Ishikawa (cell line): ENCODE data around the gene ZSWIM4.

Experiments used
- CEBPB ChIP-seq: IDR thresholded peaks from 2 replicates; pipeline ENCODE4 v1.6.1; 2012
- CREB1 ChIP-seq: IDR thresholded peaks from 2 replicates; pipeline ENCODE4 v1.6.1; 2012; ENCODE audit warnings: low read depth
- EP300 ChIP-seq: IDR thresholded peaks from 2 replicates; pipeline ENCODE4 v1.6.1; 2012; ENCODE audit warnings: borderline replicate concordance
- FOXM1 ChIP-seq: IDR thresholded peaks from 2 replicates; pipeline ENCODE4 v1.6.1; 2012; ENCODE audit warnings: low read depth, borderline replicate concordance
- MAX ChIP-seq: IDR thresholded peaks from 2 replicates; pipeline ENCODE4 v1.6.1; 2012
- RAD21 ChIP-seq: IDR thresholded peaks from 2 replicates; pipeline ENCODE4 v1.6.1; 2012; ENCODE audit warnings: low read depth
- REST ChIP-seq: IDR thresholded peaks from 2 replicates; pipeline ENCODE4 v1.6.1; 2012; ENCODE audit warnings: low read depth, mild to moderate bottlenecking
- TAF1 ChIP-seq: IDR thresholded peaks from 2 replicates; pipeline ENCODE4 v1.6.1; 2012; ENCODE audit warnings: low read depth, mild to moderate bottlenecking
- TCF12 ChIP-seq: IDR thresholded peaks from 2 replicates; pipeline ENCODE4 v1.6.1; 2012; ENCODE audit warnings: low read depth
- TEAD4 ChIP-seq: IDR thresholded peaks from 2 replicates; pipeline ENCODE4 v1.6.1; 2012
- USF1 ChIP-seq: IDR thresholded peaks from 2 replicates; pipeline ENCODE4 v1.6.1; 2012
- YY1 ChIP-seq: IDR thresholded peaks from 2 replicates; pipeline ENCODE4 v1.6.1; 2012; ENCODE audit warnings: low read depth
- ZBTB7A ChIP-seq: IDR thresholded peaks from 2 replicates; pipeline ENCODE4 v1.6.1; 2012; ENCODE audit warnings: low read depth

GRCh38 chr19:13766095-13766481, 29.2 kb upstream of the ZSWIM4 start:
- TF ChIP-seq CEBPB, result no peak
- TF ChIP-seq MAX, result no peak
- no peak for TF ChIP-seq TCF12
- no peak for TF ChIP-seq TEAD4
- no peak for TF ChIP-seq REST
- TF ChIP-seq TAF1, result no peak
- TF ChIP-seq RAD21, result no peak
- TF ChIP-seq FOXM1, result no peak
- no peak for TF ChIP-seq ZBTB7A
- TF ChIP-seq EP300, result no peak
- no peak for TF ChIP-seq CREB1
- TF ChIP-seq USF1, result no peak
- no peak for TF ChIP-seq YY1
